Stimulated activated CD8-positive, alpha-beta memory T cell treated with anti-CD3 and anti-CD28 coated beads, Interleukin-15, amount 100 ng/mL, for 48 hours (primary cell): Measurements from ENCODE around the gene USP1.

Source experiments
- DNase-seq, 2 donors: peaks; one replicate each; pipeline ENCODE4 v3.0.0-alpha.2; 2020; ENCODE audit warnings: low read depth in 2 of 2

The USP1 gene

GRCh38 chr1:62426237-62426636 is 10.6 kb upstream of the USP1 start:
- DNase-seq, result no peak

GRCh38 chr1:62426794-62427193 is 10.1 kb upstream of the USP1 start:
- DNase-seq, result no peak

- no peak for DNase-seq
Measured at GRCh38 chr1:62428351-62428750, 8.5 kb upstream of the USP1 start.

GRCh38 chr1:62429581-62429980 is 7.3 kb upstream of the USP1 start:
- DNase-seq, result no peak

GRCh38 chr1:62433861-62434617 is 2.8 kb upstream of the USP1 start:
- no peak for DNase-seq

GRCh38 chr1:62434618-62435001 is 2.2 kb upstream of the USP1 start:
- no peak for DNase-seq

- DNase-seq, result no peak
Measured at GRCh38 chr1:62435231-62436038, 1.4 kb upstream of the USP1 start.

GRCh38 chr1:62436039-62436465 is 797 bp upstream of the USP1 start:
- DNase-seq, result peak; percentile 95 to 96

GRCh38 chr1:62437273-62437940 is 558 bp downstream of the USP1 start:
- DNase-seq, result peak in 1 of 2 donors; percentile 12

- DNase-seq, result no peak
Measured at GRCh38 chr1:62438163-62438562, 1.3 kb downstream of the USP1 start.

GRCh38 chr1:62439652-62440371 is 3.0 kb downstream of the USP1 start:
- no peak for DNase-seq

GRCh38 chr1:62444701-62445100 is 7.9 kb downstream of the USP1 start:
- no peak for DNase-seq

- DNase-seq, result no peak
Measured at GRCh38 chr1:62448221-62448933, 11.5 kb downstream of the USP1 start.

GRCh38 chr1:62450301-62450700 is 13.5 kb downstream of the USP1 start:
- DNase-seq, result no peak

- DNase-seq, result no peak
Measured at GRCh38 chr1:62452951-62453350, 16.1 kb downstream of the USP1 start.

GRCh38 chr1:62457955-62458354 is 21.1 kb downstream of the USP1 start:
- no peak for DNase-seq

GRCh38 chr1:62462370-62462769 is 25.5 kb downstream of the USP1 start:
- DNase-seq, result no peak

GRCh38 chr1:62467092-62467491 is 30.2 kb downstream of the USP1 start:
- DNase-seq, result no peak

GRCh38 chr1:62476525-62477219 is 39.8 kb downstream of the USP1 start:
- no peak for DNase-seq

- no peak for DNase-seq
Measured at GRCh38 chr1:62481681-62482080, 44.8 kb downstream of the USP1 start.
